BE2C (cell line): ENCODE data around the gene AIMP2.

Source experiments
- DNase-seq: peaks from one replicate; pipeline ENCODE4 v3.0.0-alpha.2; 2020
- H3K27me3 ChIP-seq: fragments of 250-450 bp; sonication (Bioruptor Pico); 2 replicates; pipeline ENCODE4 v1.5.1; 2020; ENCODE audit warnings: mild to moderate bottlenecking
- H3K36me3 ChIP-seq: fragments of 250-450 bp; sonication (Bioruptor Pico); 2 replicates; pipeline ENCODE4 v1.5.1; 2020; ENCODE audit warnings: mild to moderate bottlenecking
- H3K4me1 ChIP-seq: fragments of 250-450 bp; sonication (Bioruptor Pico); 2 replicates; pipeline ENCODE4 v1.5.1; 2020
- H3K4me3 ChIP-seq: 2 replicates; pipeline ENCODE4 v1.5.1; 2011; ENCODE audit warnings: low read depth, low read length
- H3K9me3 ChIP-seq: fragments of 250-450 bp; sonication (Bioruptor Pico); 2 replicates; pipeline ENCODE4 v1.5.1; 2020
- CTCF ChIP-seq: IDR thresholded peaks from 2 replicates; pipeline ENCODE4 v1.5.1; 2012; ENCODE audit warnings: mild to moderate bottlenecking, low read depth, low read length

The AIMP2 gene

DNA sequence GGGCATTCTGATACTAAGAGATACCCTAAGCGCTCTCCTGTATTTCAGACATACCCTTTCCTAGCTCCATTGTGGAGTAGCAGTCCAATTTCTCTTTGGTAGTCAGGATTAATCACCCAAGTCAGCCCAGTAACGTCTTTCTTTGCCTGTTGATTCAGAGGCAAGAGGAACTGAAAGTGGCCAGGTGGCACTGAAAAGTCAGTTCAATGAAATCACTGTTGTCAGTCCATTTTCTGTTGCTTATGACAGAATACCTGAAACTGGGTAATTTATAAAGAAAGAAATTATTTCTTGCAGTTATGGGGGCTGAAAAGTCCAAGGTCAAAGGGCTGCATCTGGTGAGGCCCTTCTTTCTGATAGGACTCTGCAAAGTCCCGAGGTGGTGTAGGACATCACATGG is 62.3 kb downstream of the AIMP2 start:
- H3K4me3 ChIP-seq, result no peak overlapping the region
- DNase-seq, result no peak
- no peaks in the 10 kb centered on the region for H3K4me1 ChIP-seq

More for the DNA sequence above, 62.3 kb downstream of the AIMP2 start:
- Histone ChIP-seq H3K27me3 (no peaks in the 10 kb centered on the region), H3K9me3 (no peaks in the 10 kb centered on the region), H3K36me3 (no peaks in the 10 kb centered on the region)
- TF ChIP-seq CTCF, result no peak
